Kidney glomerular epithelial cell (primary cell): ENCODE results near the gene ITIH1.

ENCODE experiments used
- DNase-seq: peaks from one replicate; lab custom pipeline; 2025; lab: John Stamatoyannopoulos, UW

ITIH1 gene

DNA sequence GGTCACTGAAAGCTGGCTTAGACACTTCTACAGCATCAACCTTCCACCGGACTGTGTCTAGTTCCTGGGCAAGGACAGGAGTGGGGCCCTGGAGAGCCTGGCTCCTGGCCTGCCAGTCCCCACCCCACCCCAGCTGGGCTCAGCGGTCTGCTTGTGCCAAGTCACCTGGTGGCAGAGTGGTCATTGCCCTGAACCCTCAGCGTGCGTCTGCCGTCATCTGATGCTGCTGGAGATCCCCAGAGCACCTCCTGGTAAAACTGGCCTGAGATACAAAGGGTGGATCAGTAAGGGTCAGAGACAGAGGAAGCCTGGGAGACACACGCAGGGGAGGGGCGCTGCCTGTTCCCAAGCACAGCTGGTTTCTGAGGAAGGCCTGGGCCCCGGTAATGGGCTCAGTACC lies 36.4 kb downstream of the ITIH1 start:
- no peak for DNase-seq

DNA sequence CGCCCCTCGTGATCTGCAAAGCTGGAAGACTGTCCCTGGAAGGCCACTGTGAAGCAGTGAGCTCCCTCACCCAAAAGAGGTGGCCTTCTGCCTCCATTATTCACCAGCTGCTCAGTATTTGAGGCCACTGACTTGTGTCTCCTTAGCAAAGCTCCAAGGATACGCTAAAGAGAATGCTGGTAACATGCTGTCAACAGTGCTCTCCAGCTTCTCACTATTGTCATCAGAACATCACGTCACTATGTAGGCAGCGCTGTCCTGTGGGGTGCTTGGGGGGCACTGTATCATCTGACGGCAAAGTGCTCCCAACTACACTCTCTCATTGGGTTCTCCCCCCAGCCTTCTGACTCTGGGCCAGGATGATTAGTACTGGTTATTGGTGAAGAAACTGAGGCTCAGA lies 38.8 kb downstream of the ITIH1 start:
- DNase-seq: no peak

DNA sequence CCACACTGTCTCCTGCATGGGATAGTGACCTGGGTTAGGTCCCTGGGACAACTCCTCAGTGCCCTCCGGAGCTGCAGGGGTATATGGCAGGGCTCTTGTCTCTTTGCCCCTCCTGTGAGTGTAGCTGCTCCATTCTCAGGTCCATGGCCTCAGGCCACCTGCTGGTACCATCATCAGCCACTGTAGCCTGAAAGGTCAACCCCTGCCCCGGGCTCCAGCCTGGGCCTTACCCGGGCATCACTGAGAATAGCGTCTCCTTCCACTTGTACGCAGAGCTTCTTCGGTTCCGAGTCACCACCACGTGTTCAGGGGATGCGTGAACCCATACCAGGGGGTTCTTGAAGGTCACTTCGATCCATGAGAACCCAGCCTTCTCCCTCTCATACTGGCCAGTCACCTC lies 39.3 kb downstream of the ITIH1 start:
- DNase-seq: no peak

DNA sequence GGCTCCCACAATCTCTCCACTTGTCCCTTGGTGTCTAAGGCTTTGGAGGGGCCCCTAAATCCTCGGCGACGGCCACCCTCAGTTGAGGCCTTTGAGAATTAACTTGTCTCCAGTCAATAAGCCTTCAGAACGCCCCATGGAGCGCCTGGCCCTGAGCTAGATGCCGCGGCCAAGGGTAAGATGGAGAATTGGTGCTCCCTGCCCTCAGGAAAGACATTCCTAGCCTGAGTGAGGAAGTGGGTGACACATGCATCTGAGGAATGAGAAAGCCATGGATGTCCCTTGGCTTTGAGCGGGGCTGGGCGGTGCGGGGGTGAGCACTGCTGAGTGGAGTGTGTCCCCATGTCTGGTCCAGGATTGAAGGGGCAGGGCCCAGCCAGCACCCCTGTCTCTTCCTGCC lies 39.8 kb downstream of the ITIH1 start:
- no peak for DNase-seq

DNA sequence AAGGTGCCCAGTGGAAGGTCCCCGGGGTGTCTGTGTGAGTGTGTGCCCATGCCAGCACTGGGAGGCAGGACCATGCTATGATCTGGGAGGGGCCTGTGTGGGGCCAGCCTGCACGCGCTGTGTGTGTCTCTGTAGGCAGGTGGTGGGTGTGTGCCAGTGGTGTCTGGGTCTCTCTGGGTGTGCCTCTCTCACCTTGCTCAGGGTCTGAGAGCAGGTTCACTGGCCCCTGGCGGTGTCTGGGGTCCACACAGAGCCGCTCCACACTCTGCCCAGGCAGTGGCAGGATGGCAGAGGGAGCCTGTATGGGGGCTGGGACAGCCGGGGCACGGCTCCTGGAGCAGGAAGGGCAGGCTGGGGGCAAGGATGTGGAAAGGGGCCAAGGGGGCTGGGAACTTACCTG lies 40.5 kb downstream of the ITIH1 start:
- no peak for DNase-seq

DNA sequence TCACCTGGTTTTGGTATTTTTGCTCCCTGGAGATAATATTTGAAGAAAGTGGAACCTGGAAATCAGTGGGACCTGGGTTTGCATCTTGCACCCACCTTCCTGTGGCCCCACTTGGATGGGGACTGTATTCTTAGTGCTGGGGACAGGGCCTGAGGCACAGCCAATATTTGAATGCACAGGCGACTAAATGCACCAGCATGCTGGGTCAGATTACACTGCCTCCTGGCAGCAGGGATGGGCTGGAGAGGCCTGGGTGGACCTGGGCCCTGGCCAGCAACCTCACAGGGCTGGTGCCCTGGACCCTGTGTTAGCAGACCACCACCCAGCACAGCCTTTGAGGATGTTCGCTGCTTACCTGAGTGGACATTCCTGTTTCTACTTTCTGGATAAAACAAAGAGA lies 42.5 kb downstream of the ITIH1 start:
- no peak for DNase-seq

DNA sequence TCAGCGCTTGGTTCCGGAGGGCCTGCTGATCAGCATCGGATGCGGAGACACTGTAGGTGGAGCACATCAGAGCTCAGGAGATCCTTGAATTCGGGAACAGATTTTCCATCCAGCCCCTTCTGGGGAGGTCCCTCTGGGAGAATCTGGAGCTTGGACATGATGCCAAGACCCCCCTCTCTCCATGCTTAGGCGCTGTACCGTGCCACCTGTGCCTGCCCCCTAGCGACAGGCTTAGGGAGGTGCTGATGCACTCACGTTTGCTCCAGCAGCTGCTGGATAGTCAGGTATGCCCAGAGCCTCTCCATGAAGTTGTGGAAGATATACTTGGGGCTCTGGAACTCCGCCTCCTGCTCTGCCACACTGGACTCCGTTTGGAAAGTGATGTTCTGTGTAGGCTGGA lies 43.3 kb downstream of the ITIH1 start:
- no peak for DNase-seq

DNA sequence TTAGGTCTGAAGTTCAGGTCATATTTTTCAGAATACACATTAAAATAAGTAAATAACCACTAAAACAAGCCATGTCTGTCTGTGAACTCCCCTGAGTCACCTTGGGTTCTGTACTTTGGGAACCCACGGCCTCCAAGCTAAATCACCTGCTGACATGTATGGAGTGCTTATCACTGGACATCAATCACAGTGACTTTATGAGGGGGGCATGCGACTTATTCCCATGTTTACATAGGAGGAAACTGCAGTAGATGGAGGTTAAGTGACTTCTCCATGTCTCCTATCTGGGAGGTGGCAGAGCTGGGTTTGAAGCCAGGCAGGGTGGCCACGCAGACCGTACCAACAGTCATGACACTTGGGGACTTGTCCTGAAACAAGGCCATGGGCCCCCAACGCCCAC lies 45.0 kb downstream of the ITIH1 start:
- DNase-seq: no peak

DNA sequence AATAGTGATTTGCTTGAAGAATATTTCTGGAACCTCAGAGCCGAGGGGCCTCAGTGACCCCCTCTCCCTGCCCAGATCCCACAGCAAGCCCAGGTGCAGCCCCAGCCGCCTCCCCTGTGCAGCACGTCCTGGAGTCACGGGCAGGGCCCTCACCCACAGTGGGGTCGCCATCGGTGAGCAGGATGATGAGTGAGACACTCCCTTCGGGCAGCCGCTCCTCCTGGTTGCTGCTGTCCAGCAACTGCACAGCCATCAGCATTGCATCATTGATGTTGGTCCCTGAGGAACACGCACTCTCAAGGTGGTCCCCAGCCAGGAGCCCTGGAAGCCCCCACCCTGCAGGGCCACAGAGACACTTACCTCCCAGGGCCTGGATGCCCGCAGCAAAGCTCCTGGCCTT lies 46.6 kb downstream of the ITIH1 start:
- DNase-seq: no peak

DNA sequence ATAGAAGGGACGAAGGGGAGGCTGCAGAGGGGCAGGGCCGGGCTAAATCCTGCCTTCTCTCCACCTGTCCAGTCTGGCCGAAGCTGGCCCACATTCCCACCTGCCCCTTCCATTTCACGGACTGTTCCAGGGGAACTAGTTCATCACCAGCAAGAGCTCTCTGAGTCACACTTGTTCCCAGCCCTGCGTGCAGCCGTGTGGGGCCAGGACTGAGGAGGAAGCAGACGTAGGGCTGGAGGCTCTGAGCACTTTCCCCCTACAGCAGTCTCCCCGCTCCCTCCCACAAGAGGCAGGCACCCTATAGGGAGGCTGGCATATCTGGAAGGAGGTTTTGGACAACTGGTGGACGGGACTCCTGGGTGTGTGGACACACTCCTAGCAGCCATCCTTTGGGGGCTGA lies 50.0 kb downstream of the ITIH1 start:
- DNase-seq: peak; percentile 52

DNA sequence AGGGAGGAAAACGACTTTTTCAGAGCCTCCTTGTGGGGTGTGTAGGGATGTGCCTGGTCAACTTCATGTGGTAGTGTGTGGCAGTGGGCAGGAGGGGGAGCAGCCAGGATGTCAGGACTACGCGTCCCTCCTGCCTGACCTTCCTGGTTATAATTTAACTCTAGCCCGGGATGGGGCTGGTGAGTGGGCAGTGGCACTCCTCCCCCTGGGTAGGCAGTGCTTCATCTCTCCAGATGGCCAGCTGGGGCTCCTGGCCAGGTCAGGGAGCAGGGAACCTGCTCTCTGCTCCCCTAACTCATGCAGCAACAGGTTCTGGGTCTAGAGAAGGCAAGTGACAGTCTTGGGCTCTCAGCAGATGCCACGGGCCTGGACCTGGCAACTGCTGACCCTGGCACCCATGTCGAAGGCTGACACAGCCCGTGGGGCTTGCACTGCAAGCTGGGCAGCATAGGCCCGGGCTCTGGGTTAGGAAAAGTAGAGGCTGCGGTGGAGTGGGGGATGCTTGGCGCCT lies 50.5 kb downstream of the ITIH1 start:
- peak; percentile 81 for DNase-seq

DNA sequence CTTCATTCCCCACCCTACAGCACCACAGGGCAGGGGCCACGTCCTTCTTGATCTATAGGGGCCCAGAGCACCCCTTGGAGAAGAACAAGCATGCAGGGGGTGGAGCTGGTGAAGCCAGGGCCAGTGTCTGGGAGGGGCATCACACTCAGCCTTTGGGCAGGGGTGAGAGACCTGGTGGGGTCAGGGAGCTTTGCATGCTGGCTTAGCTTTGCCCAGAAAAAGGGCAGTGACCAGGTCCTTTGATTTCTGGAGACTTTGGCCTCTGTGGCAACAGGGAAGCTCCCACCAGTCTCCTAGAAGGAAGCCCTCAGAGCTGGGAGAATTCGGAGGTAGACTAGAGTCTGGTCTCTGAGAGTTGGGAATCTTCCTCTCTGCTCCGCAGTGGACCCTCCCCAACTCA lies 52.1 kb downstream of the ITIH1 start:
- no peak for DNase-seq

DNA sequence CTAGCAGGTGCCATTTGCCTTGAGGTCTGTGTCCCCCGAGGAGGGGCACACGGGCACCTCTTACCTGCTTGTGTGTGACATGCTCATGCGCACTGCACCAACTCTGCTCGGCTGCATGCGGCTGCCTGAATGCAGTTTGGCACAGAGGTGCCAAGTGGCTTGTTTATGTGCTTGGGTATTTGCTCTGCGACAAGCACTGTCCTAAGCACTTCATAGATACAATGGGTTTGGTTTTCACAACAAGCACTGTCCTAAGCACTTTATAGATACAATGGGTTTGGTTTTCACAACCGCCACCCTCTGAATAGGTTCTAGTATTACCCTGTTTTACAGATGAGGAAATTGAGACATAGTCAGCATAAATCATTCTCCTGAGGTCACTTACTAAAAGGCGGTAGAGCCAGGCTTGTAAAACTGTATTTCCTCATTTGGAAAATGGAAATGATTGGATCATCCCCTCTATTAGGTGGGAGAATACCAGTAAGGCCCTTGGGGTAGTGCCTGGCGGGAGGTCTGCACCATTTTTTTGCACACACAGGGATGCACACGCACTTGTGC lies 52.6 kb downstream of the ITIH1 start:
- DNase-seq: no peak

DNA sequence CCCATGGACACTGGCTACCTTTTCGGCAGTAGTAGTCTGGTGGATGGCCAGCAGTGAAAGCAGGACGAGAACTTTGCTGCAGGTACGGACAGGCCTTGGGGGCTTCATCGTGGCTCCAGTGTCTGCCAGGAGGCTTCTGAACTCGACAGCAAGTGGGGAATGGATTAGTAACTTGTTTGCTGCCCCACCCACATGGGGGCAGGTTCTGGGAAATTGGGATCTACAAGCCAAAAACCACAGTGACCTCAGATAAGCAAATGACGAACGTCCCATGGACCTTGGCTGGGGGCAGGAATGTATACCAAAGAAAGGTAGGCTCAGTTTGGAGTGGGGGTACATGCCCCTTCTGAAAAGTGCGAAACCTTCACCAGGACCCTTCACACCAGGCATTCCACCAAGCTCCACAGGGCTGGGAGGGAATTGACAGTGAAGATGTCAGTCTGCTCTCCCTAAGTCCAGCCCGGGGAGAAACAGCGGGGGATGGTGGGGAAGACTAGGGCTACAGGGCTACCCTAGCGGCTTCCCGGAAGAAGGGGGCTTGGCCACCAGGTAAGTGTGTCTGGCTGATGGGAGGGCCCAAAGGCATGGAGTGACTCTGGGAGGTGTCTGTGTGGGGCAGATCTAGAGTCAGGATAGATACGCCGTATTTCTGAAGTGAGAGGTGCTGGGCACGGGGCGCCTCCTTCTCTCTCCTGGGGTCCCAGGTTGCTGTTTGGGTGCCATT lies 53.3 kb downstream of the ITIH1 start, which contains the start of gene ITIH4:
Gene ITIH4, minus strand, starts transcription at position 138 of the 724 bp plus-strand sequence. Its CDS starts 30 bp downstream, at position 108.
- no peak for DNase-seq

DNA sequence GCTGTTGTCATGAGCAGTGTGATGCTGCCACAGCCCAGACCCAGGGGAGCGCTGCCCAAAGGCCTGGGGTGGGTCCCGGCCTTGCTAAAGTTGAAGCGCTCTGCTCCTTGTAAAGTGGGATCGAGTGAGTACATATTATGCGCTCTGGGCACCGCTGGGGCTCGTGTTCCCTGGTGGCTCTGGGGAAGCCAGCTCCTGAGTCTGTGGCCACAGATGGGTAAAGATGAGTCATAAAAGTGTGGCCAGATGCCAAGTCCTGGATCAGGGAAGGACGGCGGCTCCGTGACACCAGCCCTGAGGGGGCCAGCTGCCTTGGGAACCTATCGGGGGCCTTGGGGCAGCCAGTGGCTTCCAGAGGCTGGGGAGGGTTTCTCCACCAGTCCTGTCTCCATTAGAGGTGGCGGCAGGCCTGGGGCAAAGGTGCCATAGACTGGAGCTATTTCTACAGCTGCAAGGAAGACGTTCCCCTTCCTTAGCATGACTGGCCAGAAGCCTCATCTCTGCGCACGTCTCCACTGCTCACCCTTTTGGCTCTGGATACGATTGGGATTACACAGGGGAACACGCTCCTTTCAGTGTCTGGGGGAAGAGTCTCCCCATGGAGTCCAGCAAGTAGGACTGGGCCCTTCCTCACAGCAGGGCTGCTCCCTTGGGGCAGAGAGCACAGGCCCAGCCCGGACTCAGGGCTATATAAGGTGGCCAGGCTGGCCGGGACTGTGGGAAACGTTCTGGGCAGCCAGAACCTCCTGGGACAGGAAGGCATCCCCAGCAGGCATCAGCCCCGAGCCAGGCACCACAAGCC lies 54.3 kb downstream of the ITIH1 start:
- DNase-seq: peak; percentile 77

DNA sequence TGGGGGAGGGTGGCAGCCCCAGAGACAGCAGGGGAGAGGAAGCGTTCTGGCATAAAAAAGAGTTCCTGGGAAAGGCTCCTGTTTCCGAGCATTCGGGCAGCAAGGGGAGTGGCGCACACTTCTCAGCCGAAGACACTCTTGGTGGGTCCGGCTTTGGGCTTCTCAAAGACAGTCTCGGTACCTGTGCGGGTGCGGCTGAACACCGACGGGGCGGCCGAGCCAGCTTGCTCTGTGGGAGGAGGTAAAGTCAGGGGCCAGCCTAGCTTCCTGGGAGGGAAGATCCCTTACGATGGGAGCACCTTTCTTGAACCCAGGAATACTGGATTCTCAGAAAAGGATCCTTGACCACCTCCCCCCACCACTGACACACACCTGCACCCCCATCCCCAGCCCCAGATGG lies 55.8 kb downstream of the ITIH1 start:
- DNase-seq: no peak

DNA sequence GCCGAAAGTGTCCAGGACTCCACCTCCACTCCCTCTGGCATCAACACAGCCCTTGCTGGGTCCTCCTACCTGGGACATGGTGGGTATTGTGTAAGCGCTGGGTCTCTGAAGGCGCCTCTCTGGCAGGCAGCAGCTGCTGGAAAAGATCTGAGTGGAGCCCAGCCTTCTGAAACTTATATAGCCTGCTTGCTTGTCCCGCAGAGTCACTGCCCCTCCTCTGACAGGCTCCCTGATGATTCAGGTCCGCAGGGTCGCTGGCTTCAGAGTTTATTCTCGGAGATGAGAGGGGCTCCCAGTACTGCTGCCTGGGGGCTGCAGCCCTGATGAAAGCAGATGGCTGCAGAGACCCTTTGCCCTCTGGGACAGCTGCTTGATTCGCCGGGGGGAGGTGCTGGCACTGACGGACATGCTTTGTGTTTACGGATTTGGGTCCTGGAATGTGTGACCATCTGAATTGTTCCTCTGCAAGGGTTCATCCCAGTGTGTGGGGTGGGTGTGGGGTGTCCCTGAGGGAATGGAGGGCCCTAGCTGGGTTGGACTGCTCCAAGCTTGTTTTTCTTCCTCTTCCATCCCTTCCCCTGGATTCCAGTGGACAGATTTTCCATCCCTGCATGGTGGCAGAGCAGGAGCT lies 57.6 kb downstream of the ITIH1 start, which contains the start of gene MUSTN1:
Gene MUSTN1, minus strand, starts transcription at position 149 of the 631 bp plus-strand sequence. Its CDS starts 71 bp downstream, at position 78.
- no peak for DNase-seq

DNA sequence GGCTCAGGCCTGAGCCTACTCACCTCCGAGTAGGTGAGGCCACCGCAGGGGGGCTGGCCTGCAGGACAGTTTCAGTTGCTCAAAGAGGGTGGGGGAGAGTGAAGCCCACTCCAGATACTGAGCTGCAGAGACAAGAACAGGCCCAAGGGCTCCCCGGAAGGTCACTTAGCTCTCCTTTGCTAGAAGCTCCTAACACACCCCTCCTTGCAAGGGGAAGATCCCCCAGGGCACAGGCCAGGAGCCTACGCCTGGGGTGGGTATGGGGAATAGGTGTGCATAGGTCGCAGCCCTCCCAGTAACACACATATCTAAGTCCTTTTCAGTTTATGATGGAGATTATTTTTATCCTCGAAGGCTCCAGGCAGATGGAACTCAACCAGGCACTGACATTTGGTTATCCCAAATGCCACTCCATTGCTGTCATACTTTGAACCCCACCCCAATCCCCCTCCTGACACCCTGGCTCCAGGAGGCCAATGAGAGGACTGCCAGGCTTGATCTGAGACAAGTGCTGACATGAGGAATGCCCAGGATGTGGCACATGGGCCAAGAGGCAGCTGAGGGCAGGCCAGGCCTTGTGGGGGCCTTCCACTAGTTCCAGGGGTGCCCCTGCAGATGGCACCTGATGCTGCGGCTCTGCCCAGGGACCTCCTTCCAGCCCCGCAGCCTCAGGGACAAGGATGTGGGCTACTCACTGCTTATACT lies 58.5 kb downstream of the ITIH1 start:
- no peak for DNase-seq

DNA sequence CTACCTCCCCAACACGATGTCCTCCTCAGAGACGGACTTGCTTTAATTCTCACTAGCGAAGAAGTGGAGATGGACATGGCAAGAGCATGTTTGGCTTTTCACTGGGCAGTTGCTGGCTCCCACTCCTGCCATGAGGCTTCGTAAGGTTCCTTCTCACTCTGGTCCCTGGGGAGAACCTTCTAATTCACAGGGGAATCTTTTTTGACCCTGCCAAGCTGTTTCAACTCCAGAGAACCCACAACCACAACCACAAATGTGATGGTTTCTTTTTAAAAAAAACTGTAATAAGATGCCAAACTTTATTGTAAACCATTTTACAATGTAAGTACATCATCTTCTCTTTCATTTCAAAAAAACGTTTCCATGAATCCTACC lies 59.1 kb downstream of the ITIH1 start:
- DNase-seq: no peak

DNA sequence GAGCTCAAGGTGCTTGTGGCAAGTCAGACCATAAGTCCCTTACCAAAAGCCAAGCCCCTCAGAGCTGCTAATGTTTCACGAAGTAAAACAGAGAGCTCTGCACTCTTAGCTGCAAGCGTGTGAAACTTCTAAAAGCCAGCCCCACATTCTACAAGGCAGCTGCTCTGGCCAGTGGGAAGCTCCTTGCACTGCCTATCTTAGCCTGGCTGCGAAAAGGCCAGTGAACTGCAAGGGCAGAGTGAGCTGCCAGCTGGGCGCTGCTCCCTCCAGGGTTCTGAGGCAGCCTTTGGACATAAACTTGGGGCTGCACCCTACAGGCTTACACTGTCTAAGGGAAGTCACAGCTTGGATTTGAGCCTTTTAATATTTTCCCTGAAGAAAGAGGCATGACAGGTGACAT lies 59.6 kb downstream of the ITIH1 start:
- DNase-seq: no peak

DNA sequence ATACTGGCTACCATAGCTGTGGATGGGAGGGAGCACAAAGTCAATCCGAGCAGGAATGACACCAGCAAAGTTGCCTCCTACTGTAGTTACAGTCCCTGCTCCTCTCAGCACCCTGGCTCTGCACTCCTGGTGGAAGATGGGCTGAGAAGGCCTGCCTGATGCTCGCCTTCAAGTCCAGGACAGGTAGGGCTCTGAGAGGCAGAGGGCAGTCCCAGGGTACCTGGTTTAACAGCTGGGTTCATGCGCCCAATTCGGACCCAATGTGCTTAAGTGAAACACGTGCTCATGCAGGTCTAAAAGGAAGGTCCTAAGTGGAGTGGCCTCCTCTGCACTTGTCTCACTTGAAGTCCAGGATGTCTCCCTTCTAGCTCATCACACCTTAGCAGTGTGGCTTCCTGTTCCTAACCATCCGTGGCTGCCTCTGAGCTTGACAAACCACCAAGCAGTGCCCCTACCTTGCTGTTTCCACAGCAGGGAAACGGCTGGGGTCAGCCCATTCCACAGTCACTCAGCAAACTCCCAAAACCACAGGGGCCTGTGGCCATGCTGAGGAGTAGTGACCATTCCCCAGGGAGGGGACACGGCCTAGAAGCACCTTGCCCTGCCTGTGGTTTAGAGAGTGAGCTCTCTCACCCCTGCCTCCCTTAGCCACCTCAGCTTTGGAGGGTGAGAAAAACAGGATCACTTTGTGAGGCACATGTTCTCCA lies 61.3 kb downstream of the ITIH1 start:
- no peak for DNase-seq
